KG1 (cell line): Measurements from ENCODE around the gene HOXA3.

ENCODE experiments used
- DNase-seq: peaks from one replicate; lab custom pipeline; 2025; lab: John Stamatoyannopoulos, UW

Gene HOXA3

GRCh38 chr7:27177795-27178320 is 25.5 kb upstream of the HOXA3 start:
- no peak for DNase-seq

GRCh38 chr7:27176962-27177794 is 24.8 kb upstream of the HOXA3 start:
- no peak for DNase-seq

- DNase-seq = no peak
Observed at GRCh38 chr7:27176524-27176845, 24.1 kb upstream of the HOXA3 start.

GRCh38 chr7:27175626-27176523 is 23.5 kb upstream of the HOXA3 start:
- DNase-seq = no peak

- DNase-seq = no peak
Observed at GRCh38 chr7:27174874-27175625, 22.7 kb upstream of the HOXA3 start.

- no peak for DNase-seq
Observed at GRCh38 chr7:27173956-27174873, 21.8 kb upstream of the HOXA3 start, which contains the start of gene HOXA10. Gene HOXA10, minus strand, starts transcription at chr7:27174320. Its CDS starts 14 bp downstream, at chr7:27174306.

- DNase-seq = no peak
Observed at GRCh38 chr7:27173511-27173955, 21.1 kb upstream of the HOXA3 start.

GRCh38 chr7:27172823-27173510 is 20.6 kb upstream of the HOXA3 start:
- DNase-seq = no peak

GRCh38 chr7:27172315-27172774 is 20.0 kb upstream of the HOXA3 start:
- no peak for DNase-seq

- no peak for DNase-seq
Observed at GRCh38 chr7:27171637-27172314, 19.4 kb upstream of the HOXA3 start.

GRCh38 chr7:27171325-27171636 is 18.9 kb upstream of the HOXA3 start:
- DNase-seq = no peak

GRCh38 chr7:27170426-27171324 is 18.3 kb upstream of the HOXA3 start:
- DNase-seq = no peak

GRCh38 chr7:27169658-27170425 is 17.5 kb upstream of the HOXA3 start:
- DNase-seq = no peak

- DNase-seq = no peak
Observed at GRCh38 chr7:27168265-27168947, 16.0 kb upstream of the HOXA3 start.

- DNase-seq = no peak
Observed at GRCh38 chr7:27167916-27168264, 15.5 kb upstream of the HOXA3 start.

- no peak for DNase-seq
Observed at GRCh38 chr7:27166531-27167505, 14.4 kb upstream of the HOXA3 start.
